HG03469 (cell line): ENCODE measurements around the gene SMOC2.

ENCODE experiments used
- ATAC-seq: cut with Tn5 transposase; IDR thresholded peaks from one replicate; pipeline ENCODE4 v1.9.1; 2021; ENCODE audit warnings: mild to moderate bottlenecking, moderate library complexity, moderate number of reproducible peaks; ENCODE audit not compliant: unreplicated experiment

The SMOC2 gene

GRCh38 chr6:168441434-168442391 is 729 bp downstream of the SMOC2 start:
- no peak for ATAC-seq

- ATAC-seq = no peak
These were observed 1.7 kb downstream of the SMOC2 start for GRCh38 chr6:168442646-168443045.

GRCh38 chr6:168447282-168447681 is 6.3 kb downstream of the SMOC2 start:
- ATAC-seq = no peak

- no peak for ATAC-seq
These were observed 6.7 kb downstream of the SMOC2 start for GRCh38 chr6:168447700-168448099.

GRCh38 chr6:168448243-168448855 is 7.4 kb downstream of the SMOC2 start:
- ATAC-seq = no peak

- no peak for ATAC-seq
These were observed 9.9 kb downstream of the SMOC2 start for GRCh38 chr6:168450917-168451316.

GRCh38 chr6:168451805-168452517 is 11.0 kb downstream of the SMOC2 start:
- no peak for ATAC-seq

- no peak for ATAC-seq
These were observed 11.8 kb downstream of the SMOC2 start for GRCh38 chr6:168452685-168453377.

GRCh38 chr6:168455847-168456530 is 15.0 kb downstream of the SMOC2 start:
- no peak for ATAC-seq

- ATAC-seq = no peak
These were observed 16.1 kb downstream of the SMOC2 start for GRCh38 chr6:168456907-168457652.

- no peak for ATAC-seq
These were observed 16.6 kb downstream of the SMOC2 start for GRCh38 chr6:168457653-168457934.

GRCh38 chr6:168458101-168458500 is 17.1 kb downstream of the SMOC2 start:
- ATAC-seq = no peak

- ATAC-seq = no peak
These were observed 18.6 kb downstream of the SMOC2 start for GRCh38 chr6:168459572-168459971.

GRCh38 chr6:168462289-168462853 is 21.4 kb downstream of the SMOC2 start:
- ATAC-seq = no peak

- no peak for ATAC-seq
These were observed 23.6 kb downstream of the SMOC2 start for GRCh38 chr6:168464546-168464945.

- no peak for ATAC-seq
These were observed 27.1 kb downstream of the SMOC2 start for GRCh38 chr6:168468045-168468444.

- ATAC-seq = no peak
These were observed 28.5 kb downstream of the SMOC2 start for GRCh38 chr6:168469521-168469920.

- no peak for ATAC-seq
These were observed 28.9 kb downstream of the SMOC2 start for GRCh38 chr6:168469926-168470325.

- no peak for ATAC-seq
These were observed 31.4 kb downstream of the SMOC2 start for GRCh38 chr6:168472363-168472762.

- no peak for ATAC-seq
These were observed 32.2 kb downstream of the SMOC2 start for GRCh38 chr6:168473197-168473596.
